ENCODE measurements around the gene DPH2.

DPH2 gene

GRCh38 chr1:43957407-43958040 is 12.3 kb upstream of the DPH2 start:
- H3K36me3 ChIP-seq (ENCODE audit: insufficient read depth, low read length), result no peaks in the 10 kb centered on the region; the same call in 1 of the 2 replicates
- DNase-seq (ENCODE audit: low read depth, low spot score), result no peak
- H3K4me3 ChIP-seq, result no peak overlapping the region
- no peak overlapping the region for H3K9ac ChIP-seq (ENCODE audit: insufficient read length)
- H3K9me3 ChIP-seq (ENCODE audit: low read depth, low read length), result no peaks in the 10 kb centered on the region
- TF ChIP-seq EZH2 (IDR thresholded peaks at IDR 0.05), result no peak
- no peak for TF ChIP-seq POLR2AphosphoS5 (IDR thresholded peaks at IDR 0.05; ENCODE audit: borderline replicate concordance, low read depth, low read length)
- no peak for TF ChIP-seq FOXP2 (optimal IDR thresholded peaks at IDR 0.05; ENCODE audit: control extremely low read depth, extremely low read length, insufficient read depth)
- no peak overlapping the region for H3K27ac ChIP-seq

GRCh38 chr1:43958351-43959255 is 11.2 kb upstream of the DPH2 start:
- Histone ChIP-seq H3K9me3 (ENCODE audit: low read depth, low read length) (no peaks in the 10 kb centered on the region), H3K27ac (no peak overlapping the region), H3K4me3 (no peak overlapping the region), H3K36me3 (ENCODE audit: insufficient read depth, low read length) (no peaks in the 10 kb centered on the region; the same call in 1 of the 2 replicates), H3K9ac (ENCODE audit: insufficient read length) (no peak overlapping the region)
- TF ChIP-seq EZH2 (IDR thresholded peaks at IDR 0.05) (no peak), FOXP2 (optimal IDR thresholded peaks at IDR 0.05; ENCODE audit: control extremely low read depth, extremely low read length, insufficient read depth) (no peak), POLR2AphosphoS5 (IDR thresholded peaks at IDR 0.05; ENCODE audit: borderline replicate concordance, low read depth, low read length) (no peak)
- no peak for DNase-seq (ENCODE audit: low read depth, low spot score)

GRCh38 chr1:43960798-43961197 is 9.0 kb upstream of the DPH2 start:
- Histone ChIP-seq H3K9me3 (ENCODE audit: low read depth, low read length) (no peaks in the 10 kb centered on the region), H3K36me3 (ENCODE audit: insufficient read depth, low read length) (no peaks in the 10 kb centered on the region; the same call in 1 of the 2 replicates), H3K4me3 (no peak overlapping the region), H3K9ac (ENCODE audit: insufficient read length) (no peak overlapping the region), H3K27ac (no peak overlapping the region)
- no peak for DNase-seq (ENCODE audit: low read depth, low spot score)
- TF ChIP-seq EZH2 (IDR thresholded peaks at IDR 0.05) (no peak), FOXP2 (optimal IDR thresholded peaks at IDR 0.05; ENCODE audit: control extremely low read depth, extremely low read length, insufficient read depth) (no peak), POLR2AphosphoS5 (IDR thresholded peaks at IDR 0.05; ENCODE audit: borderline replicate concordance, low read depth, low read length) (no peak)

- no peak for DNase-seq (ENCODE audit: low read depth, low spot score)
- Histone ChIP-seq H3K9ac (ENCODE audit: insufficient read length) (no peak overlapping the region), H3K4me3 (no peak overlapping the region), H3K27ac (no peak overlapping the region), H3K9me3 (ENCODE audit: low read depth, low read length) (no peaks in the 10 kb centered on the region), H3K36me3 (ENCODE audit: insufficient read depth, low read length) (no peaks in the 10 kb centered on the region; the same call in 1 of the 2 replicates)
- no peak for TF ChIP-seq POLR2AphosphoS5 (IDR thresholded peaks at IDR 0.05; ENCODE audit: borderline replicate concordance, low read depth, low read length)
- TF ChIP-seq FOXP2 (optimal IDR thresholded peaks at IDR 0.05; ENCODE audit: control extremely low read depth, extremely low read length, insufficient read depth), result no peak
- no peak for TF ChIP-seq EZH2 (IDR thresholded peaks at IDR 0.05)
Observed at GRCh38 chr1:43961692-43962091, 8.1 kb upstream of the DPH2 start.

- no peak for DNase-seq (ENCODE audit: low read depth, low spot score)
- Histone ChIP-seq H3K4me3 (no peak overlapping the region), H3K9me3 (ENCODE audit: low read depth, low read length) (no peaks in the 10 kb centered on the region), H3K27ac (no peak overlapping the region), H3K36me3 (ENCODE audit: insufficient read depth, low read length) (no peaks in the 10 kb centered on the region; the same call in 1 of the 2 replicates), H3K9ac (ENCODE audit: insufficient read length) (no peak overlapping the region)
- TF ChIP-seq FOXP2 (optimal IDR thresholded peaks at IDR 0.05; ENCODE audit: control extremely low read depth, extremely low read length, insufficient read depth) (no peak), POLR2AphosphoS5 (IDR thresholded peaks at IDR 0.05; ENCODE audit: borderline replicate concordance, low read depth, low read length) (no peak), EZH2 (IDR thresholded peaks at IDR 0.05) (no peak)
Observed at GRCh38 chr1:43962324-43962723, 7.5 kb upstream of the DPH2 start.

- Histone ChIP-seq H3K9me3 (ENCODE audit: low read depth, low read length) (no peaks in the 10 kb centered on the region), H3K4me3 (no peak overlapping the region), H3K36me3 (ENCODE audit: insufficient read depth, low read length) (no peaks in the 10 kb centered on the region; the same call in 1 of the 2 replicates), H3K27ac (no peak overlapping the region), H3K9ac (ENCODE audit: insufficient read length) (no peak overlapping the region)
- no peak for DNase-seq (ENCODE audit: low read depth, low spot score)
- TF ChIP-seq POLR2AphosphoS5 (IDR thresholded peaks at IDR 0.05; ENCODE audit: borderline replicate concordance, low read depth, low read length), result no peak
- no peak for TF ChIP-seq FOXP2 (optimal IDR thresholded peaks at IDR 0.05; ENCODE audit: control extremely low read depth, extremely low read length, insufficient read depth)
- TF ChIP-seq EZH2 (IDR thresholded peaks at IDR 0.05), result no peak
Observed at GRCh38 chr1:43963006-43963405, 6.8 kb upstream of the DPH2 start.

- Histone ChIP-seq H3K4me3 (no peak overlapping the region), H3K27ac (no peak overlapping the region)
- TF ChIP-seq FOXP2 (optimal IDR thresholded peaks at IDR 0.05; ENCODE audit: control extremely low read depth, extremely low read length, insufficient read depth) (no peak), EZH2 (IDR thresholded peaks at IDR 0.05) (no peak), POLR2AphosphoS5 (IDR thresholded peaks at IDR 0.05; ENCODE audit: borderline replicate concordance, low read depth, low read length) (no peak)
Observed at GRCh38 chr1:43963890-43964289, 5.9 kb upstream of the DPH2 start.

GRCh38 chr1:43965316-43965715 is 4.5 kb upstream of the DPH2 start:
- TF ChIP-seq POLR2AphosphoS5 (IDR thresholded peaks at IDR 0.05; ENCODE audit: borderline replicate concordance, low read depth, low read length) (no peak), FOXP2 (optimal IDR thresholded peaks at IDR 0.05; ENCODE audit: control extremely low read depth, extremely low read length, insufficient read depth) (no peak), EZH2 (IDR thresholded peaks at IDR 0.05) (no peak)
- H3K27ac ChIP-seq, result no peak overlapping the region
- no peaks in the 10 kb centered on the region; the same call in 1 of the 2 replicates for H3K36me3 ChIP-seq (ENCODE audit: insufficient read depth, low read length)
- no peak for DNase-seq (ENCODE audit: low read depth, low spot score)
- H3K9me3 ChIP-seq (ENCODE audit: low read depth, low read length), result no peaks in the 10 kb centered on the region
- no peak overlapping the region for H3K9ac ChIP-seq (ENCODE audit: insufficient read length)
- H3K4me3 ChIP-seq, result no peak overlapping the region

More at GRCh38 chr1:43963890-43964289, 5.9 kb upstream of the DPH2 start:
- no peaks in the 10 kb centered on the region for H3K9me3 ChIP-seq (ENCODE audit: low read depth, low read length)
- DNase-seq (ENCODE audit: low read depth, low spot score), result no peak
- no peak overlapping the region for H3K9ac ChIP-seq (ENCODE audit: insufficient read length)
- H3K36me3 ChIP-seq (ENCODE audit: insufficient read depth, low read length), result no peaks in the 10 kb centered on the region; the same call in 1 of the 2 replicates
